Activated T-helper 1 cell treated with anti-CD3 and anti-CD28 coated beads, Interleukin-12 subunit alpha, Interleukin-12 subunit beta, Interleukin-2, Interleukin-4 antibody, amounts not matched to agents 30 ng/mL and 10 ng/mL and 1 ng/mL, durations not matched to agents 14 hours and 24 hours and 36 hours (primary cell): ENCODE results near the gene TSNAX. TPM values are rescaled to one million over a fixed set of nuclear protein-coding genes. Genes with fewer than 3 reads are reported as not detected.
A peak's percentile ranks its signal among the peaks of the same experiment; 100 is the strongest.

Experiments used
- DNase-seq: peaks from one replicate; pipeline ENCODE4 v3.0.0; 2021; ENCODE audit warnings: low spot score
- H3K27ac Mint-ChIP-seq: one replicate; pipeline ENCODE4 v1.8.0; 2021; ENCODE audit warnings: mild to moderate bottlenecking, mixed read lengths
- H3K27me3 Mint-ChIP-seq: one replicate; pipeline ENCODE4 v1.8.0; 2022; ENCODE audit warnings: mild to moderate bottlenecking, moderate library complexity, mixed read lengths; ENCODE audit not compliant: insufficient read depth
- H3K36me3 Mint-ChIP-seq: one replicate; pipeline ENCODE4 v1.8.0; 2021; ENCODE audit warnings: low read depth, mixed read lengths
- H3K4me1 Mint-ChIP-seq: one replicate; pipeline ENCODE4 v1.8.0; 2021; ENCODE audit warnings: low read depth, mixed read lengths
- H3K4me3 Mint-ChIP-seq: one replicate; pipeline ENCODE4 v1.8.0; 2021; ENCODE audit warnings: mild to moderate bottlenecking, moderate library complexity, mixed read lengths
- H3K9me3 Mint-ChIP-seq: one replicate; pipeline ENCODE4 v1.8.0; 2021; ENCODE audit warnings: mixed read lengths
- intact Hi-C: fragments of 100-400 bp; cut with micrococcal nuclease; formaldehyde crosslinking; loops from one replicate; pipeline ENCODE4 v1.15.1; 2024
- total RNA-seq: library from RNA; stranded (reverse); gene quantifications from 2 replicates; pipeline ENCODE4 v1.2.3, GENCODE V29; 2022

The TSNAX gene
- total RNA-seq, 1 donor from 2014 or later, result 42.7 TPM

DNA sequence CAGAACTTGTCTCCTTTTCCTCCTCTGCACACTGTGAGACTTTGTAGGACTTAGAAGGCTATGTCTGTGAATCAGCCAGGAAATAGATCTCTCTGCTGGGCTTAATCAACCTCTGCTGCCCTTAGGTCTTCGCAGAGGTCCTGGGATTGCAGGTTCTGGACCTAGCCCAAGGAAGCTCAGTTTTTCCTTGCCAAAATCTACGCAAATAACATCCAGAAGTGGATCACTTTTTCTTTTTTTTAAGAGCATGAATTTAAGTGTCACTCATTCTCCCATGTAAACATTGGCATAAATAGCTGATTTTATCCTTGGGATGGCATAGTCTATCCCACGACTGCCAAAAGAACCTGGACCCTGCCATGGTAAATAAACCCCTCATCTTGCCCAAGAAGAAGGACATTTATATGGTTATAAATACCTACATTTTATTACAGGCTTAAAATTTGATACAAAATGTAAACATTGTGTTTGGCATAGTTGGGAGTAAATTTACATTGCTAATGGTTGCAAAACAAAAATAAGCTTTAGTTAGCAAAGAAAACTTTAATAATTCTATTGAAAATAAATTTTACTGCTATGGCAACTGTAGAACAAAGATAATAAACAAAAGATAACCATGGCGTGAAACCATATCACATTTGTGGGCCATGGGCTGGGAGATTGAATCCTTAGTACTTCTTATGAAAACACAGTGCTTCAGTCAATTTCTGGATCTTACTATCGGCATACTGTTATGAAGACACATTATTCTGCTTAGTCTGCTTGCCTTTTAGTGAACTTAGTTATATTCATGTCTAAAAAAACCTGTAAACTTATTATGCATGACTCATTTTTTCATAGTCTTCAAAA, 73.6 kb downstream of the TSNAX start:
- Mint-ChIP-seq H3K9me3 (no peaks in the 10 kb centered on the region), H3K4me1 (peaks cover 14% of the 10 kb centered on the region), H3K27me3 (peaks cover 6% of the 10 kb centered on the region), H3K36me3 (no peaks in the 10 kb centered on the region), H3K27ac (no peak overlapping the region), H3K4me3 (no peak overlapping the region)
- intact Hi-C loops, result loop anchor here (2.0 to 5.0 kb wide), 4 partner anchors 50 to 685 kb away; partner anchors contain the start of gene GNPAT
- DNase-seq, result no peak

DNA sequence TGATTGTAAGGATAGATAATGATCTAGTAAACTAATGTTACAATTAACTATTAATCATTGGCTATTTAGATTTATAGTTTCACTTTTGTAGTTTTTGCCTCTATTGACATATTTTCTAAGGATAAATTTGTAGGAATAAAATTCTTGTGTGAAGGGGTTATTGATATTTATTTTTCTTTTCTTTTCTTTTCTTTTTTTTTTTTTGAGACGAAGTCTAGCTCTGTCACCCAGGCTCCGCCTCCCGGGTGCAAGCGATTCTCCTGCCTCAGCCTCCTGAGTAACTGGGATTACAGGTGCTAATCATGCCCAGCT, 74.2 kb downstream of the TSNAX start:
- Mint-ChIP-seq H3K4me3 (no peak overlapping the region), H3K27ac (no peak overlapping the region), H3K36me3 (no peaks in the 10 kb centered on the region), H3K9me3 (no peaks in the 10 kb centered on the region), H3K27me3 (peaks cover 6% of the 10 kb centered on the region), H3K4me1 (peaks cover 14% of the 10 kb centered on the region)
- DNase-seq, result no peak
- intact Hi-C loops, result loop anchor here (2.0 to 5.0 kb wide), 4 partner anchors 50 to 685 kb away; partner anchors contain the start of gene GNPAT

DNA sequence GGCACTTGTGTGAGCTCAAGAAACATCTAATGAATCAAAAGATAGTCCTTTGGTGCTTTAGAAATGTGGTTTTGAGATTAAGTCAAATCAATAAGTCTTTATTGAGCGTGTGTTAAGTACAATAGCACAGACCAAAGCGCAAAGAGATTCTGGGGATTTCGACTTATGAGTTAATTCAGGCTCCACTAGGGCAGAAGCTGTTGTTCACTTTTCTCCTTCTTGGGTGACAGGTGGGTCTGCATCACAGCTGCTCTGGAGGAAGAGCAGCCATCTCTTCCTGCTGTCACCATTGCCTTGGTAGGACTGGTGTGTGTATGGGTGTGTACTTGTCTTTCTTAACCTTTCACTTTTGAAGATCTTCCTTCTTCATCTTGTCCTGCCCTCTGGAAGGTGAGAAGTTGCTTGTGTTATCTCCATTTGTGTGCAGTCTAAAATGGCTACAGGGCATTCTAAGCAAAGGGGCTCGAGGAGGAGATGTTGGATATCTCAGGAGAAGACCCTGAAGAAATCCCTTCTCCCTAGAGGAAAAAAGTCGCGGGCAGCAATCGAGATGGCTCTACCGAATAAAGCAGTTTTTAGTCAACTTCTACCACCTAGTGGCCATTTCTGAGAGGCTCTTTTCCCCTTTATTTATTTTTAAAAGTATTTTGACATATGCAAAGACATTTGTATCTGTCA, 75.3 kb downstream of the TSNAX start:
- Mint-ChIP-seq H3K9me3 (no peaks in the 10 kb centered on the region), H3K4me1 (peaks cover 14% of the 10 kb centered on the region), H3K27ac (peak overlapping the region; percentile 50), H3K36me3 (no peaks in the 10 kb centered on the region), H3K27me3 (peaks cover 12% of the 10 kb centered on the region), H3K4me3 (peak overlapping the region; percentile 86)
- intact Hi-C loops, result loop anchor here (1.0 to 5.0 kb wide), 7 partner anchors 51 to 686 kb away; partner anchors contain the start of genes EXOC8 and GNPAT
- no peak for DNase-seq

DNA sequence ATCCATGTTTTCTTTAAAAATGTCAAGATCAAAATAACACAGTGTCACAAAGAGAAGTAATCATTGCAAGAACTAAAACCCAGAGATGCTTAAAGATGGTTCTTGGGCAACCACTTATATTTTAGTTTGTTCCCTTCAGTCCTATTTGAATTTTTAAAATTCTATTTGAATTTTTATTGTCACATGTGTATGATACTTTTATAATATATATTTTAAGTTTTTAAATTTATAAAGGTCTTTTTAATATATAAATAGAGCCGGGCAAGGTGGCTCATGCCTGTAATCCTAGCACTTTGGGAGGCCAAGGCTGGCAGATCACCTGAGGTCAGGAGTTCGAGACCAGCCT, 75.8 kb downstream of the TSNAX start:
- H3K4me1 Mint-ChIP-seq, result peaks cover 14% of the 10 kb centered on the region
- no peak overlapping the region for H3K27ac Mint-ChIP-seq
- intact Hi-C loops, result loop anchor here (1.0 to 5.0 kb wide), 6 partner anchors 52 to 687 kb away; partner anchors contain the start of genes EXOC8 and GNPAT
- peaks cover 12% of the 10 kb centered on the region for H3K27me3 Mint-ChIP-seq
- DNase-seq, result no peak
- no peaks in the 10 kb centered on the region for H3K36me3 Mint-ChIP-seq
- H3K9me3 Mint-ChIP-seq, result no peaks in the 10 kb centered on the region
- no peak overlapping the region for H3K4me3 Mint-ChIP-seq

DNA sequence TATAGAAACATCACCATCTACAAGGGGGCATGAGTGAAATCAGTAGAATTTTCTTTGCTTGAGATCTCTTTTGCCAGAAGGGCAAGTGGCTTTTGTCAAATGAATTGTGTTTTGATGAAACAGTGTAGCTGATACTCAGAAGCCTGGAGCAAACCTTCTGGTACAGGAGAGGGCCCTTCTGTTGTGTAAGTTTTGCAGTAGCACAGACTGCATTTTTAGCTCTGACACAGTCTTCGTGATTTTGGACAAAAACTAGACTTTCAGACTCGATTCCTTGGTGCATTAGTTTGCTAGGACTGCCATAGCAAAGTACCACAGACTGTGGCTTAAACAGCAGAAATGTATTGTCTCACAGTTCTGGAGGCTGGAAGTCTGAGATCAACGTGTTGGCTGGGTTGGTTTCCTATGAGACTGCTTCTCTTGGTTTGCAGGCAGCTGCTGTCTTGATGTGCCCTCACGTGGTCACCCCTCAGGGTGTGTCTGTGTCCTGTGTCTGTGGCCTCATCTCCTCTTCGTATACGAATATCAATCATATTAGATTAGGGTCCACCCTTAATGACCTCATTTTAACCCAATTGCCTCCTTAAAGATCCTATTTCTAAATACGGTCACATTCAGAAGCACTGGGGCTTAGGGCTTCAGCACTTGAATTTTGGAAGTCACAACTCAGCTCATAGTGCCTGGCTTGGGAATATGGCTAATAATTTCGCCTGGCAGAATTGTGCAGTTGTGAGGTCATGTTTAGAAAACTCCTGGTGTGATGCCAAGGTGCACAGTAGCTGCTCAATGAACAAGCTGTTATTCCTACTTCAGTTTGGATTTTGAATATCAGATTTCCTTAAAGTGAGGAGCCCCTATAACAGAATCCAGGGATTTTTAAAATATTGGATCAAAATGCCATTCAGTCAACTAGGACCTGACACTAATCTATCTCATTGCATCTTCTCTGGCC, 77.0 kb downstream of the TSNAX start:
- H3K4me1 Mint-ChIP-seq, result peaks cover 20% of the 10 kb centered on the region

DNA sequence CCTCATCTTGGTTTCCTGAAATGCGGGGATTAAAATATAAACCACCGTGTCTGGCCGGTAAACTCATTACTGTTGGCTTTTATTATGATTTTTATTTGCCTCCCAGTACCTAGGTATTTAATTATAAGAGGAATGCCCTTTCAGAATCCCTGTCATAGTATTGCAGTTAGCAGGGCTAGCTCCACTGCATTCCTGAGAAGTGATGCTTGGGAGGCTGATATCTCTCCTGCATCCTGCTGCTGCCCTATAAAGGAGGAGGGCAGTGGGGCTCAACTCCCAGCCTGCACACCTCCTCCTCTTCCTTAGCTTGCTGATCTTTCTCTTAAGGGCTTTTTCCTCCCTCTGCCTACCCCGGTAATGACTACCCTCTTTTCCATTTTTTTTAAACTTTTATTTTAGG, 78.2 kb downstream of the TSNAX start:
- Mint-ChIP-seq H3K4me3 (no peak overlapping the region), H3K36me3 (peaks cover 3% of the 10 kb centered on the region), H3K9me3 (no peaks in the 10 kb centered on the region), H3K27me3 (peaks cover 12% of the 10 kb centered on the region), H3K27ac (no peak overlapping the region), H3K4me1 (peaks cover 33% of the 10 kb centered on the region)
- intact Hi-C loops, result no loop called here
- DNase-seq, result no peak

More for the DNA sequence above, 77.0 kb downstream of the TSNAX start:
- no peak for DNase-seq
- intact Hi-C loops, result no loop called here
- Mint-ChIP-seq H3K27ac (no peak overlapping the region), H3K27me3 (peaks cover 12% of the 10 kb centered on the region), H3K4me3 (no peak overlapping the region), H3K36me3 (peaks cover 3% of the 10 kb centered on the region), H3K9me3 (no peaks in the 10 kb centered on the region)

DNA sequence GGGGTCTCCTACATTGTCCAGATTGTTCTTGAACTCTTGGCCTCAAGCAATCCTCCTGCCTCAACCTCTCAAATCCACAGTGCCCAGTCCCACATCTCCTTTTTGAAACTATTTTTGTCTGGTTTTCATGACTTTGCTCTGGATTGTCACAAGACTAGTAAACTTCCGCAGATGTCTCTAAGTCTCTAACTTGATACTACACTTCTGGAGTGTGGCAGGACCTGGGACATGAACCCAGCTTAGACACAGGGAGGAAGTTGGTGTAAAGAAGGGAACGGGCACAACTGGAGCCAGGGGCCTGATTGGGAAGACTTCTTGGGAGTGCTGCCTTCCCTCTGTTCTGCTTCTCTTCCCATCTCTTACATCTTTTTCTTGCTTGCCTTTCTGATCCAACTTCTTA, 81.9 kb downstream of the TSNAX start:
- intact Hi-C loops, result no loop called here
- peaks cover 58% of the 10 kb centered on the region for H3K4me1 Mint-ChIP-seq
- peaks cover 10% of the 10 kb centered on the region for H3K27me3 Mint-ChIP-seq
- H3K27ac Mint-ChIP-seq, result no peak overlapping the region
- H3K4me3 Mint-ChIP-seq, result no peak overlapping the region
- peaks cover 14% of the 10 kb centered on the region for H3K36me3 Mint-ChIP-seq
- no peak for DNase-seq
- H3K9me3 Mint-ChIP-seq, result peaks cover 15% of the 10 kb centered on the region

DNA sequence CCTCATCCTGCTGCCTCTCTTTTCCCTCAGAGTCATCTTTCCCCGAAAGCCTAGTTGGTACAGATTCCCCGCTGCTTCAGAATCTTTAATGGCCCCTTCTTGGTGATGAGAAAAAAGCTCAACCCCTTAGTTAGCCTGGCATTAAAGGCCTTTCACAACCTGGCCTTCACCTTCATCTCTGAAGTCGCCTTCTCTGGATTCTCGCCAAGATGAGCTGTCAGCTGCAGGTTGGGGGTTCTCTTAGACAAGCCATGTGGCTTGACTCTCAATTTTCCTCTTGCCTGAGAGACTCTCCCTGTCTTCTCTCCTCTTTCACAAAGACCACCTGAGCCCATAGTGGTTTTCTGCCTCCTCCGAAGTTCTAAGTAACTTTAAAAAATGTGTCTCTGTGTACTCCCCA, 82.6 kb downstream of the TSNAX start:
- Mint-ChIP-seq H3K4me1 (peaks cover 55% of the 10 kb centered on the region), H3K36me3 (peaks cover 14% of the 10 kb centered on the region)

DNA sequence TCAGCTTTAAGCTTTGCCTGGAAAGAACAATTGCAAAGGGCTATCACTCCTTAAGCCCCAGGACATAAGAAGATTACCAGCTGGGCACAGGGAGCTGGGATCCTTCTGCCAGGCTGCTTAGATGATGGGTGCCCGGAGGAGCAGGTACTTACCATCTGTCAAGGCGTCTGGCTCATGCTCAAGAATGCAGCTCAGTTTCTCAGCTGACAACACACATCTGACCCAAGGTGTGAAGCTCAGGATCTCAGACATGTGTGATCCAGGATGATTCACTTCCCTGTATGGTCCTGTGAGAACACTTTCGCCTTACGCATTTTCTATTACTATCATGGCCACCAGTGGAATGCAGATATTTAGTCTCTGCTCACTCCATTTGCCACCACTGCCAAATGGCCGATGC, 83.4 kb downstream of the TSNAX start:
- Mint-ChIP-seq H3K27ac (peak overlapping the region; percentile 92), H3K36me3 (peaks cover 18% of the 10 kb centered on the region), H3K9me3 (peaks cover 24% of the 10 kb centered on the region), H3K27me3 (peaks cover 9% of the 10 kb centered on the region), H3K4me1 (peaks cover 55% of the 10 kb centered on the region), H3K4me3 (no peak overlapping the region)
- no peak for DNase-seq
- intact Hi-C loops, result loop anchor here (1.0 kb wide), 1 partner anchor 15 kb away; no protein-coding TSS in a partner anchor

More for the DNA sequence above, 82.6 kb downstream of the TSNAX start:
- no peak overlapping the region for H3K4me3 Mint-ChIP-seq
- H3K27me3 Mint-ChIP-seq, result peaks cover 10% of the 10 kb centered on the region
- H3K9me3 Mint-ChIP-seq, result peaks cover 19% of the 10 kb centered on the region
- intact Hi-C loops, result no loop called here
- DNase-seq, result no peak
- no peak overlapping the region for H3K27ac Mint-ChIP-seq

DNA sequence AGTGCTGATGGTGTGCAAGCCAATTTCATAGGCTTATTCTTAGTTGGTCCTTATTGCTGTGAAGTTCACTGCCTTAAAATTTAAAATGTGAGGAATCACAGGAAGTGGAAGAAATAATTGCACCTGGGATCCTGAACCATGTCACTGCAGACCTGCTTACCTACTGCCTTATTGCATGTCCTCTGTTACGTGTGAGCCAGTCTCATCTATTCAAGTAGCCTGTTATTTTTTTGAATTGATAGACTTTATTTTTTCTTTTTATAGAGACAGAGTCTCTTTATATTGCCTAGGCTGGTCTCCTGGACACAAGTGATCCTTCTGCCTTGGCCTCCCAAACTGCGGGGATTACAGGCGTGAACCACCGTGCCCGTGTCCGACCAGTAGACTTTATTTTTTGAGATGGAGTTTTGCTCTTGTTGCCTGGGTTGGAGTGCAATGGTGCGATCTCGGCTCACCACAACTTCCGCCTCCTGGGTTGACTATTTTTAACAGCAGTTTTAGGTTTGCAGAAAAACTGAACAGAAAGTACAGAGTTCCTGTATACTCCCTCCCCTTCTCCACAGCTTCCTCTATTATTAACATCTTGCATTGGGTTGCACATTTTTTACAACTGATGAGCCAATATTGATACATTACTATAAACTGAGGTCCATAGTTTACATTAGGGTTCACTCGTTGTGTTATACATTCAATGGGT, 84.1 kb downstream of the TSNAX start:
- Mint-ChIP-seq H3K4me1 (peaks cover 55% of the 10 kb centered on the region), H3K27ac (peak overlapping the region; percentile 92), H3K4me3 (peak overlapping the region; percentile 69), H3K9me3 (peaks cover 24% of the 10 kb centered on the region), H3K36me3 (peaks cover 18% of the 10 kb centered on the region), H3K27me3 (peaks cover 12% of the 10 kb centered on the region)
- intact Hi-C loops, result loop anchor here (1.0 kb wide), 1 partner anchor 15 kb away; no protein-coding TSS in a partner anchor
- DNase-seq, result peak; percentile 50

DNA sequence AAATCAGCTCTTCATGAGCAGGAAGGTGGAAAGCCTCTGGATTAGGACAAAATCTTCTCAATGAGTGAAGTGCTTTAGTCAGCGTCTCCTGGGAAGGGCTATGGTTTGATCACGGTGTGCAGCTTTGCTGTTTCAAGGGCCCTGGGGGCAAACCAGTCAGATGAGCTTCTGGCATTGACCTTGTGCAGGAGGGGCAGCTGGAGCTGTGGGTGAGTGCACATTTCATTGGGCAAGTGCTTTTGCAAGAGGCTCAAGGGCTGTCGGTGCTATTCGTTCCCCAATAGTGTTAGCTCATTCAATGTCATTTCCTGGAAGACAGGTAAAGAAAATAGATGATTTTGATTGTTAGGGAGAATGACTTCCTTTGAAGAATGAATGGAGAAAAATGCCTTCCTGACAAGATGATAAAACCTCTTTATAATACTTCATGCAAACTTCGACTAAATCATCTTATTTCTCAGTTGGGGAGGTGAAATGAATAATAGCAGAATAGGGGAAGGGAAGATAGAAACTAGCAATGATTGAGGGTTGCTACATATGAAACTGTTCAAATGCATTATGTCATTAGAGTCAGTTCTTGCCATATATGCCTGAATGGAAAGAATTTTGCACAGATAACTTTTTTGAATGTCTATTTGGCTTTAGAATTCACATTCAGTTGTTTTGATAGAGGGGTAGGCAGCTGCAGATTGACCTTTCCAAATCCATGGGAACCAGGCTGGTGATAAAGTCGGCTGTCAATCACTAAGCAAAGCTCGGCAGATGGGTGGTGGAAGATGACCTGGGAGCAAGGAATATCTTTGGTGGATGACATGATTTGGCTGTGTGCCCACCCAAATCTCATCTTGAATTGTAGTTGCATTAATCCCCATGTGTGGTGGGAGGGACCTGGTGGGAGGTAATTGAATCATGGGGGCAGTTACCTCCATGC, 85.2 kb downstream of the TSNAX start:
- intact Hi-C loops, result no loop called here
- peaks cover 8% of the 10 kb centered on the region for H3K27me3 Mint-ChIP-seq
- peak overlapping the region; percentile 92 for H3K27ac Mint-ChIP-seq
- no peak for DNase-seq
- peaks cover 18% of the 10 kb centered on the region for H3K36me3 Mint-ChIP-seq
- peaks cover 24% of the 10 kb centered on the region for H3K9me3 Mint-ChIP-seq
- peak overlapping the region; percentile 69 for H3K4me3 Mint-ChIP-seq
- H3K4me1 Mint-ChIP-seq, result peaks cover 55% of the 10 kb centered on the region
